Transverse colon (tissue), 4 donors: Measurements from ENCODE around the gene SH2B3.

ENCODE experiments used
- EP300 ChIP-seq: sonication (generic); formaldehyde crosslinking; IDR thresholded peaks from one replicate; pipeline ENCODE4 v1.6.1; 2017; ENCODE audit warnings: antibody characterized with exemption, low read depth
- POLR2A ChIP-seq: fragments of 450-650 bp; IDR thresholded peaks from one replicate; pipeline ENCODE4 v1.6.1; 2016; ENCODE audit warnings: antibody characterized with exemption, mild to moderate bottlenecking, moderate library complexity
- POLR2AphosphoS5 ChIP-seq, 3 donors: sonication (generic); formaldehyde crosslinking; IDR thresholded peaks; one replicate each; pipeline ENCODE4 v1.6.1; 2016; ENCODE audit warnings: antibody characterized with exemption in 3 of 3
- TF ChIP-seq, protein P1 (sequence below), 5 experiments: fragments of 200-600 bp in 3 of 5; fragments of 450-650 bp in 2 of 5; sonication (generic) in 3 of 5; IDR thresholded peaks; 1 replicate in 2 of 5; 2 replicates in 3 of 5; pipeline ENCODE4 v1.5.1; 2016 to 2017; ENCODE audit warnings: antibody characterized with exemption in 5 of 5, inconsistent platforms in 3 of 5, mild to moderate bottlenecking in 2 of 5, moderate library complexity in 1 of 5

DNA sequence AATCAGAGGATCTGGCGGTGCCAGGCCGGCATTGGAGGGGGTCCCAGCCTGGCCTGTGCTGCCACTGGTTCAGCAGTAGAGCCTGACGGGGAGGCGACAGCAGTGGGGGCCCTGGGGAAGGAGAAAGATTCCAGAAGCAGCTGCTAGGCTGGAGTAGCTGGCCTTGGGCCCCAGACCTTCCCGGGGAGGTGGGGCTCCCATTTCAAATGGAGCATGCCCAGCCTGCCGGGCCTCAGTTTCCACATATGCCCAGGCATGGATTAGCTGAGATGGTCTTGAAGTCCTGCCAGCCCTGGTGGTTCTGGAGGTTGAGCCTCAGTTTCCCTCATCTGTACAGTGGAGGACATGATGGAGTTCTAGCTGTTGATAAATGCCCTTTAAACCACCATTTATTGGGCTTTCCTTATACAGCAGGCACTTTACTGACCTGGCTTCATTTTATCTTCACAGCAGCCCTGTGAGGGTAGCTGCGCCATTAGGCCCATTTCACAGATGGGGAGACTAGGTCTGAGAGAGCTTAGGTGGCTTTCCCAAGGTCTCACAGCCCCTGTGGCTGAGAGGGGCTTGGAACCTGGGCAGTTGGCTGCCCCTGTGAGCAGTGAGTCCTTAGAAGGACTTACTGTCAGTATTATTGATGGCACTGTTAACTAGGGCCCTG lies 21.8 kb downstream of the SH2B3 start:
- TF ChIP-seq POLR2A (no peak), EP300 (no peak), POLR2AphosphoS5 (IDR thresholded peaks at IDR 0.05) (no peak)
- TF ChIP-seq, protein P1, sequence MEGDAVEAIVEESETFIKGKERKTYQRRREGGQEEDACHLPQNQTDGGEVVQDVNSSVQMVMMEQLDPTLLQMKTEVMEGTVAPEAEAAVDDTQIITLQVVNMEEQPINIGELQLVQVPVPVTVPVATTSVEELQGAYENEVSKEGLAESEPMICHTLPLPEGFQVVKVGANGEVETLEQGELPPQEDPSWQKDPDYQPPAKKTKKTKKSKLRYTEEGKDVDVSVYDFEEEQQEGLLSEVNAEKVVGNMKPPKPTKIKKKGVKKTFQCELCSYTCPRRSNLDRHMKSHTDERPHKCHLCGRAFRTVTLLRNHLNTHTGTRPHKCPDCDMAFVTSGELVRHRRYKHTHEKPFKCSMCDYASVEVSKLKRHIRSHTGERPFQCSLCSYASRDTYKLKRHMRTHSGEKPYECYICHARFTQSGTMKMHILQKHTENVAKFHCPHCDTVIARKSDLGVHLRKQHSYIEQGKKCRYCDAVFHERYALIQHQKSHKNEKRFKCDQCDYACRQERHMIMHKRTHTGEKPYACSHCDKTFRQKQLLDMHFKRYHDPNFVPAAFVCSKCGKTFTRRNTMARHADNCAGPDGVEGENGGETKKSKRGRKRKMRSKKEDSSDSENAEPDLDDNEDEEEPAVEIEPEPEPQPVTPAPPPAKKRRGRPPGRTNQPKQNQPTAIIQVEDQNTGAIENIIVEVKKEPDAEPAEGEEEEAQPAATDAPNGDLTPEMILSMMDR (IDR thresholded peaks at IDR 0.05) = no peak
